Measurements from ENCODE around the gene HS2ST1. TPM values are rescaled to one million over a fixed set of nuclear protein-coding genes. Genes with fewer than 3 reads are reported as not detected.

The HS2ST1 gene
- total RNA-seq, 1 experiment from 2014 or later = 24.0 TPM

- no peak for DNase-seq (ENCODE audit: low read depth)
Observed at GRCh38 chr1:87155170-87155569, 240.7 kb downstream of the HS2ST1 start.

- DNase-seq (ENCODE audit: low read depth) = no peak
Observed at GRCh38 chr1:87155648-87156047, 241.2 kb downstream of the HS2ST1 start.

GRCh38 chr1:87156124-87156523 is 241.7 kb downstream of the HS2ST1 start:
- DNase-seq (ENCODE audit: low read depth) = no peak

GRCh38 chr1:87159378-87159915 is 245.0 kb downstream of the HS2ST1 start:
- no peak for DNase-seq (ENCODE audit: low read depth)

Other genes with a start within 250 kb of the HS2ST1 start
- 27.4 and 41.4 TPM in 2 replicates for gene SH3GLB1, start 210.1 kb upstream of the HS2ST1 start, total RNA-seq (2014; rRNA removed; shearing (Covaris generic))
- gene SELENOF, start 509 bp upstream of the HS2ST1 start, total RNA-seq (2014; rRNA removed; shearing (Covaris generic)) = 151 and 190 TPM in 2 replicates